K562 (cell line): ENCODE data around the gene AKT1S1. TPM values are rescaled to one million over a fixed set of nuclear protein-coding genes. Genes with fewer than 3 reads are reported as not detected.

Experiments used
- RBM22 ChIP-seq: fragments of 200-400 bp; formaldehyde crosslinking; IDR thresholded peaks from 2 replicates; pipeline ENCODE4 v1.6.1; 2018; ENCODE audit warnings: low read length, low read depth; ENCODE audit not compliant: poor library complexity, severe bottlenecking
- SFPQ ChIP-seq: fragments of 200-400 bp; formaldehyde crosslinking; IDR thresholded peaks from 2 replicates; pipeline ENCODE4 v1.6.1; 2017; ENCODE audit warnings: mild to moderate bottlenecking, low read depth, low read length, moderate library complexity
- ZBTB9 ChIP-seq: fragments of 450-650 bp; formaldehyde crosslinking; IDR thresholded peaks from 2 replicates; pipeline ENCODE4 v1.4.0; 2020; ENCODE audit warnings: mild to moderate bottlenecking, moderate library complexity
- polyA plus RNA-seq, 8 experiments: library from polyadenylated mRNA; depleted of rRNA in 4 of 8; stranded (reverse) in 5 of 8; unstranded in 3 of 8; fragments of >200 nt; fragmentation: Nextera tagmentation in 2 of 8; fragmentation: Illumina TruSeq in 1 of 8; extraction: Ambion mirVana in 2 of 8; extraction: Trizol in 1 of 8; gene quantifications; 2 replicates each; pipeline versions ENCODE4 v1.2.1 to v1.2.3, GENCODE V29; 2011 to 2014; ENCODE audit warnings: inconsistent platforms in 1 of 8, missing spikeins in 1 of 8
- total RNA-seq, 7 experiments: library from RNA; depleted of rRNA in 6 of 7; stranded (reverse); fragments of >200 nt in 6 of 7; fragmentation: Illumina TruSeq in 2 of 7; extraction: Trizol in 2 of 7; gene quantifications; 2 replicates each; pipeline versions ENCODE4 v1.2.1 to v1.2.3, GENCODE V29; 2011 to 2021; ENCODE audit warnings: low replicate concordance in 1 of 7

The AKT1S1 gene
- total and polyA plus RNA-seq, 9 of the 15 experiments (the other 6 are each of a cell fraction or from before 2014, with no cell fraction given) = 1.2 to 50.3 (median 17.1) TPM

GRCh38 chr19:49908480-49909420 is 31.6 kb upstream of the AKT1S1 start (continued):
- TF ChIP-seq SFPQ (no peak), RBM22 (peak; percentile 46), ZBTB9 (CRISPR knock-in tag) (peak; percentile 86)
- TF ChIP-seq, all 486 proteins: peak for 7
